ENCODE results near the gene PLXNA1.

Gene PLXNA1

GRCh38 chr3:126983653-126984390 lies 907 bp downstream of the PLXNA1 start (continued):
- TF ChIP-seq ZNF449 (tag by site-specific recombination; IDR thresholded peaks at IDR 0.05): no peak
- no peak for TF ChIP-seq ZNF184 (tag by site-specific recombination; IDR thresholded peaks at IDR 0.05)
- TF ChIP-seq ZNF610 (tag by site-specific recombination; IDR thresholded peaks at IDR 0.05; ENCODE audit: borderline replicate concordance): no peak
- TF ChIP-seq ZBTB7A (tag by site-specific recombination; IDR thresholded peaks at IDR 0.05; ENCODE audit: low read depth): no peak
- TF ChIP-seq ZNF366 (tag by site-specific recombination; conservative IDR thresholded peaks at IDR 0.05): no peak
- TF ChIP-seq ZNF558 (tag by site-specific recombination; IDR thresholded peaks at IDR 0.05): no peak
- peak; percentile 70; the same call in 1 of the 2 replicates for TF ChIP-seq KLF10 (tag by site-specific recombination; IDR thresholded peaks at IDR 0.05)

GRCh38 chr3:126984391-126985131 lies 1.6 kb downstream of the PLXNA1 start:
- TF ChIP-seq KLF1 (tag by site-specific recombination; IDR thresholded peaks at IDR 0.05): 0 out of 2 replicates have a peak, but pooled peaks have one; percentile 1
- peak; percentile 55 for TF ChIP-seq GLIS2 (tag by site-specific recombination; IDR thresholded peaks at IDR 0.05)
- TF ChIP-seq ZNF791 (tag by site-specific recombination; IDR thresholded peaks at IDR 0.05): no peak
- 0 out of 2 replicates have a peak, but pooled peaks have one; percentile 6 for TF ChIP-seq KLF8 (tag by site-specific recombination; IDR thresholded peaks at IDR 0.05)
- TF ChIP-seq PATZ1 (tag by site-specific recombination; IDR thresholded peaks at IDR 0.05): peak; percentile 20
- peak; percentile 18; the same call in 1 of the 2 replicates for TF ChIP-seq ZBTB8A (tag by site-specific recombination; IDR thresholded peaks at IDR 0.05)
- no peak for TF ChIP-seq SP7 (tag by site-specific recombination; IDR thresholded peaks at IDR 0.05)
- 0 out of 2 replicates have a peak, but pooled peaks have one; percentile 48 for TF ChIP-seq ZNF394 (tag by site-specific recombination; IDR thresholded peaks at IDR 0.05; ENCODE audit: borderline replicate concordance)
- H3K27ac ChIP-seq (ENCODE audit: extremely low read depth, low read depth, low read length): no peak overlapping the region; the same call in 1 of the 2 replicates
- peaks cover 7% of the 10 kb centered on the region; the same call in 1 of the 2 replicates for H3K4me1 ChIP-seq (ENCODE audit: control insufficient read depth, insufficient read depth, low read length)
- peaks cover 0 to 17% of the 10 kb centered on the region in 2 experiments; a peak in 1 of 3 replicates for H3K36me3 ChIP-seq (ENCODE audit: control insufficient read depth in 2 of 2, insufficient read depth in 1 of 2, low read length in 2 of 2)
- no peaks in the 10 kb centered on the region for H3K9me3 ChIP-seq (ENCODE audit: control insufficient read depth, insufficient read depth, low read depth, low read length)
- CTCF ChIA-PET: no interaction called here
- POLR2A ChIA-PET: no interaction called here
- peak overlapping the region; percentile 62 for H3K4me3 ChIP-seq (ENCODE audit: low read depth, low read length)

GRCh38 chr3:126985132-126985985 lies 2.4 kb downstream of the PLXNA1 start:
- Histone ChIP-seq H3K27ac (ENCODE audit: extremely low read depth, low read depth, low read length) (no peak overlapping the region), H3K4me1 (ENCODE audit: control insufficient read depth, insufficient read depth, low read length) (peaks cover 7% of the 10 kb centered on the region; the same call in 1 of the 2 replicates), H3K9me3 (ENCODE audit: control insufficient read depth, insufficient read depth, low read depth, low read length) (no peaks in the 10 kb centered on the region), H3K4me3 (ENCODE audit: low read depth, low read length) (no peak overlapping the region), H3K36me3 (ENCODE audit: control insufficient read depth in 2 of 2, insufficient read depth in 1 of 2, low read length in 2 of 2) (peaks cover 0 to 25% of the 10 kb centered on the region in 2 experiments; a peak in 1 of 3 replicates)
- POLR2A ChIA-PET: no interaction called here
- CTCF ChIA-PET: no interaction called here
- TF ChIP-seq TCF7L2 (IDR thresholded peaks at IDR 0.05; ENCODE audit: borderline replicate concordance, low read depth, low read length) (no peak), SP3 (tag by site-specific recombination; IDR thresholded peaks at IDR 0.05) (no peak), CTCF (tag by site-specific recombination; IDR thresholded peaks at IDR 0.05) (no peak), KLF16 (tag by site-specific recombination; IDR thresholded peaks at IDR 0.05) (no peak), OVOL3 (tag by site-specific recombination; IDR thresholded peaks at IDR 0.05) (no peak), ZNF18 (tag by site-specific recombination; IDR thresholded peaks at IDR 0.05) (no peak), ZNF362 (tag by site-specific recombination; IDR thresholded peaks at IDR 0.05) (no peak)

Data from HEK293 (cell line).